ENCODE results near the gene GATAD1.
"Not testable (repeated sequence)": the region's sequence is repeated elsewhere in the genome, so short reads cannot be mapped to it uniquely, and the experiment has no call there.

GATAD1 gene

GRCh38 chr7:92477681-92478080 is 30.4 kb downstream of the GATAD1 start, which contains the start of gene ERVW-1:
Gene ERVW-1 (minus strand): TSS chr7:92477946. CDS start chr7:92470381, 7,565 bp downstream.
- not testable (repeated sequence) for TF ChIP-seq REST (IDR thresholded peaks at IDR 0.05; ENCODE audit: insufficient read depth in 1 of 2, low read depth in 2 of 2, low read length in 2 of 2); FOXP2 (optimal IDR thresholded peaks at IDR 0.05; ENCODE audit: borderline replicate concordance, extremely low read depth, extremely low read length, insufficient read depth); TAF1 (IDR thresholded peaks at IDR 0.05; ENCODE audit: borderline replicate concordance, insufficient read depth, low read length)

GRCh38 chr7:92478095-92478494 is 30.8 kb downstream of the GATAD1 start:
- TF ChIP-seq SIN3A (IDR thresholded peaks at IDR 0.05; ENCODE audit: borderline replicate concordance, insufficient read depth, low read length), result no peak
- no peak for TF ChIP-seq FOXP2 (optimal IDR thresholded peaks at IDR 0.05; ENCODE audit: borderline replicate concordance, extremely low read depth, extremely low read length, insufficient read depth)
- TF ChIP-seq TAF1 (IDR thresholded peaks at IDR 0.05; ENCODE audit: borderline replicate concordance, insufficient read depth, low read length), result no peak
- TF ChIP-seq POLR2AphosphoS5 (IDR thresholded peaks at IDR 0.05; ENCODE audit: low read depth, low read length), result no peak

GRCh38 chr7:92478711-92479110 is 31.4 kb downstream of the GATAD1 start:
- TF ChIP-seq SIN3A (IDR thresholded peaks at IDR 0.05; ENCODE audit: borderline replicate concordance, insufficient read depth, low read length), result no peak

- no peak for TF ChIP-seq POLR2AphosphoS5 (IDR thresholded peaks at IDR 0.05; ENCODE audit: low read depth, low read length)
- no peak for TF ChIP-seq TAF1 (IDR thresholded peaks at IDR 0.05; ENCODE audit: borderline replicate concordance, insufficient read depth, low read length)
- no peak for TF ChIP-seq FOXP2 (optimal IDR thresholded peaks at IDR 0.05; ENCODE audit: borderline replicate concordance, extremely low read depth, extremely low read length, insufficient read depth)
- no peak for TF ChIP-seq SIN3A (IDR thresholded peaks at IDR 0.05; ENCODE audit: borderline replicate concordance, insufficient read depth, low read length)
- no peak for TF ChIP-seq REST (IDR thresholded peaks at IDR 0.05; ENCODE audit: insufficient read depth in 1 of 2, low read depth in 2 of 2, low read length in 2 of 2)
Measured at GRCh38 chr7:92485267-92485892, 38.1 kb downstream of the GATAD1 start.

GRCh38 chr7:92485974-92486373 is 38.7 kb downstream of the GATAD1 start:
- TF ChIP-seq FOXP2 (optimal IDR thresholded peaks at IDR 0.05; ENCODE audit: borderline replicate concordance, extremely low read depth, extremely low read length, insufficient read depth), result no peak
- no peak for TF ChIP-seq REST (IDR thresholded peaks at IDR 0.05; ENCODE audit: insufficient read depth in 1 of 2, low read depth in 2 of 2, low read length in 2 of 2)
- TF ChIP-seq POLR2AphosphoS5 (IDR thresholded peaks at IDR 0.05; ENCODE audit: low read depth, low read length), result no peak
- TF ChIP-seq TAF1 (IDR thresholded peaks at IDR 0.05; ENCODE audit: borderline replicate concordance, insufficient read depth, low read length), result no peak
- no peak for TF ChIP-seq SIN3A (IDR thresholded peaks at IDR 0.05; ENCODE audit: borderline replicate concordance, insufficient read depth, low read length)

- no peak for TF ChIP-seq SIN3A (IDR thresholded peaks at IDR 0.05; ENCODE audit: borderline replicate concordance, insufficient read depth, low read length)
- TF ChIP-seq REST (IDR thresholded peaks at IDR 0.05; ENCODE audit: insufficient read depth in 1 of 2, low read depth in 2 of 2, low read length in 2 of 2), result no peak
- TF ChIP-seq POLR2AphosphoS5 (IDR thresholded peaks at IDR 0.05; ENCODE audit: low read depth, low read length), result no peak
- TF ChIP-seq TAF1 (IDR thresholded peaks at IDR 0.05; ENCODE audit: borderline replicate concordance, insufficient read depth, low read length), result no peak
- TF ChIP-seq FOXP2 (optimal IDR thresholded peaks at IDR 0.05; ENCODE audit: borderline replicate concordance, extremely low read depth, extremely low read length, insufficient read depth), result no peak
Measured at GRCh38 chr7:92487804-92488203, 40.5 kb downstream of the GATAD1 start.
